ENCODE results near the gene PAPSS2. TPM values are rescaled to one million over a fixed set of nuclear protein-coding genes. Genes with fewer than 3 reads are reported as not detected.
A peak's percentile ranks its signal among the peaks of the same experiment; 100 is the strongest.
"Not testable (repeated sequence)": the region's sequence is repeated elsewhere in the genome, so short reads cannot be mapped to it uniquely, and the experiment has no call there.

Gene PAPSS2
- total RNA-seq, 8 experiments from 2014 or later = 0.75 to 60.6 (median 7.3) TPM

GRCh38 chr10:87626422-87626892 lies 33.2 kb upstream of the PAPSS2 start:
- Histone ChIP-seq H3K4me3 (no peak overlapping the region), H3K4me1 (replicated peaks in 1 of 2) (no peaks in the 10 kb centered on the region), H3K27ac (no peak overlapping the region)
- in situ Hi-C loops (cut with MboI; ENCODE audit: low pct_unique_long_range_greater_than_20kb in 2 of 9, low sequenced_read_pairs in 9 of 9, unreplicated experiment in 9 of 9) = loop anchor here in 1 of 9 experiments (25.0 kb wide), 1 partner anchor 89 kb away; no protein-coding TSS in a partner anchor
- WGBS, 10 experiments = 67 to 100% (median 100%) methylated on average over 1 of the region's 1 CpG; no CpG with 5 or more reads in 5 of the 10 experiments
- peak in 2 of 8 experiments; percentile 28 to 53 for ATAC-seq (replicated peaks in 6 of 8)

DNA sequence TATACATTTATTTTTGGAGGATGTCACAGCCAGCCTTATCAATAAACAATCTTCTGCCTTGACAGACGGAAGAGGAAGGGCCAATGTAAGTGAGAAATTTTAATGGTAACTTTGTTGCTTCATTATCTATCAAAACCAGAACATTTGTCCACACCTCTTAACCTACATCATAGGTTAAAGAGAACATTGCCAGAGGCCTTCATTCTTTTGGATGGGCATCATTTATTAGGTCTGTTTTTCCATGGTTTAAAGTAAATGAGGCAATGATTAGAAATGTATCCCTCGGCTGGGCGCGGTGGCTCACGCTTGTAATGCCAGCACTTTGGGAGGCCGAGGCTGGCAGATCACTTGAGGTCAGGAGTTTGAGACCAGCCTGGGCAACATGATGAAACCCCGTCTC lies 29.5 kb upstream of the PAPSS2 start:
- 50 to 96% (median 91%) methylated on average over 1 to 7 of the region's 7 CpGs; no CpG with 5 or more reads in 3 of the 10 experiments for WGBS, 10 experiments
- in situ Hi-C loops (cut with MboI; ENCODE audit: low pct_unique_long_range_greater_than_20kb in 2 of 9, low sequenced_read_pairs in 9 of 9, unreplicated experiment in 9 of 9) = loop anchor here in 1 of 9 experiments (25.0 kb wide), 1 partner anchor 93 kb away; no protein-coding TSS in a partner anchor
- Histone ChIP-seq H3K4me1 (replicated peaks in 1 of 2) (no peaks in the 10 kb centered on the region), H3K27ac (no peak overlapping the region), H3K4me3 (no peak overlapping the region)
- ATAC-seq (replicated peaks in 6 of 8) = no peak

- WGBS, 10 experiments = 88 to 100% (median 91%) methylated on average over 1 to 4 of the region's 4 CpGs; no CpG with 5 or more reads in 1 of the 10 experiments
- no peak overlapping the region for H3K27ac ChIP-seq
- no peak overlapping the region for H3K4me3 ChIP-seq
- in situ Hi-C loops (cut with MboI; ENCODE audit: low pct_unique_long_range_greater_than_20kb in 2 of 9, low sequenced_read_pairs in 9 of 9, unreplicated experiment in 9 of 9) = loop anchor here in 1 of 9 experiments (25.0 kb wide), 1 partner anchor 95 kb away; no protein-coding TSS in a partner anchor
- no peaks in the 10 kb centered on the region for H3K4me1 ChIP-seq (replicated peaks in 1 of 2)
- ATAC-seq (replicated peaks in 6 of 8) = no peak
Observed at GRCh38 chr10:87632454-87632853, 27.2 kb upstream of the PAPSS2 start.

- Histone ChIP-seq H3K4me1 (replicated peaks in 1 of 2) (no peaks in the 10 kb centered on the region), H3K4me3 (no peak overlapping the region), H3K27ac (no peak overlapping the region)
- in situ Hi-C loops (cut with MboI; ENCODE audit: low pct_unique_long_range_greater_than_20kb in 2 of 9, low sequenced_read_pairs in 9 of 9, unreplicated experiment in 9 of 9) = loop anchor here in 1 of 9 experiments (25.0 kb wide), 1 partner anchor 97 kb away; no protein-coding TSS in a partner anchor
- ATAC-seq (replicated peaks in 6 of 8) = no peak
- WGBS, 10 experiments = 79 to 100% (median 92%) methylated on average over 1 to 2 of the region's 2 CpGs; no CpG with 5 or more reads in 4 of the 10 experiments
Observed at GRCh38 chr10:87634311-87634710, 25.4 kb upstream of the PAPSS2 start.

DNA sequence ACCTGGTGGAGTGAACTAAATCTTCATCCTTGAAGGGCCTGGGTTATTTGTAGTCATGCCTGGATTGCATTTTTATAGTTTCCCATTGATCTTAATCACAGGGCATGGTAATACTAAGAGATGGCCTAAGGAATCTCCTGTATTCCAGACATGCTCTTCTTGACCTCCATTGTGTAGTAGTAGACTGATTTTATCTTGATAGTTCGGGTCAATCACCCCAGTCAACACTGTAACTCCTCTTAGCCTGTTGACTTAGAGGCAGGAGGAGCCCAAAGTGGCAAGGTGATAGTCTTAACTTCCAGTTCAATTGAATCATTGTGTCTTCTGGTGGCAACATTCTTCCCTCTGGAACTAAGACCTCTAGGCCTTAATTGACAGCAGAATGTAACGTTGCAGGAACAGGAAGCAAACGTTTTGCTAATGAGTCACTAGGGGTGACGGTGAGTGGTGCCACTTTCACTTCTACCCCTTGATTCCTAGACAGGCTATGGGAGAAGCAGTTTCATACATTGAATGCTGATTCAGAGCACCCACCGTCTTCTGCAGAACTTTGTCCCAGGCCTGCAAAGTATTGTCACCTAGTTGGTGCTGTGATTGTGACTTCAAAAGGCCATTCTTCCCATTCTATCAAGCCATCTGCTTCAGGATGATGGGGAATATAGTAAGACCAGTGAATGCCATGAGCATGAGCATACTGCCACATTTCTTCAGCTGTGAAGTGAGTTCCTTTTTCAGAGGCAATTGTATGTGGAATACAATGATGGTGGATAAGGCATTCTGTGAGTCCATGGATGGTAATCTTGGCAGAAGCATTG lies 24.0 kb upstream of the PAPSS2 start:
- in situ Hi-C loops (cut with MboI; ENCODE audit: low pct_unique_long_range_greater_than_20kb in 2 of 9, low sequenced_read_pairs in 9 of 9, unreplicated experiment in 9 of 9) = loop anchor here in 1 of 9 experiments (25.0 kb wide), 1 partner anchor 98 kb away; no protein-coding TSS in a partner anchor
- no peak overlapping the region for H3K27ac ChIP-seq
- no peaks in the 10 kb centered on the region for H3K4me1 ChIP-seq (replicated peaks in 1 of 2)
- H3K4me3 ChIP-seq = no peak overlapping the region
- 22 to 80% (median 71%) methylated on average over 1 to 5 of the region's 5 CpGs; no CpG with 5 or more reads in 1 of the 10 experiments for WGBS, 10 experiments
- peak in 2 of 8 experiments; percentile 34 to 67 for ATAC-seq (replicated peaks in 6 of 8)

DNA sequence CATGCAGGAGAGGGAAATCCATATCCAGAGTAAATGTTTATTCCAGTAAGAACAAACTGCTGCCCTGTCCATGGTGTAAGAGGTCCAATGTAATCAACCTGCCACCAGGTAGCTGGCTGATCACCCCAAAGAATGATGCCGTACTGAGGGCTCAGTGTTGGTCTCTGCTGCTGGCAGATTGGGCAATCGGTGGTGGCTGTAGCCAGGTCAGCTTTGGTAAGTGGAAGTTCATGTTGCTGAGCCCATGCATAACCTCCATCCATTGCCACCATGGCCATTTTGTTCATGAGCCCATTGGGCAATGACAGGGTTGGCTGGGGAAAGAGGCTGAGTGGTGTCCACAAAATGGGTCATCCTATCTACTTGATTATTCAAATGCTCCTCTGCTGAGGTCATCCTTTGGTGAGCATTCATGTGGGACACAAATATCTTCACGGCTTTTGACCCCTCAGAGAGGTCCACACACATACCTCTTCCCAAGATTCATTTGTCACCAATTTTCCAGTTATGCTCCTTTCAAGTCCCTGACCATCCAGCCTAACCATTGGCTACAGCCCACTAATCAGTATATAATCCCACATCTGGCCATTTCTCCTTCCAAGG lies 23.3 kb upstream of the PAPSS2 start:
- in situ Hi-C loops (cut with MboI; ENCODE audit: low pct_unique_long_range_greater_than_20kb in 2 of 9, low sequenced_read_pairs in 9 of 9, unreplicated experiment in 9 of 9) = loop anchor here in 1 of 9 experiments (25.0 kb wide), 1 partner anchor 99 kb away; no protein-coding TSS in a partner anchor
- 56 to 100% (median 100%) methylated on average over 1 to 3 of the region's 3 CpGs; no CpG with 5 or more reads in 7 of the 10 experiments for WGBS, 10 experiments
- ATAC-seq (replicated peaks in 6 of 8) = no peak
- Histone ChIP-seq H3K4me3 (no peak overlapping the region), H3K27ac (no peak overlapping the region), H3K4me1 (replicated peaks in 1 of 2) (no peaks in the 10 kb centered on the region)

DNA sequence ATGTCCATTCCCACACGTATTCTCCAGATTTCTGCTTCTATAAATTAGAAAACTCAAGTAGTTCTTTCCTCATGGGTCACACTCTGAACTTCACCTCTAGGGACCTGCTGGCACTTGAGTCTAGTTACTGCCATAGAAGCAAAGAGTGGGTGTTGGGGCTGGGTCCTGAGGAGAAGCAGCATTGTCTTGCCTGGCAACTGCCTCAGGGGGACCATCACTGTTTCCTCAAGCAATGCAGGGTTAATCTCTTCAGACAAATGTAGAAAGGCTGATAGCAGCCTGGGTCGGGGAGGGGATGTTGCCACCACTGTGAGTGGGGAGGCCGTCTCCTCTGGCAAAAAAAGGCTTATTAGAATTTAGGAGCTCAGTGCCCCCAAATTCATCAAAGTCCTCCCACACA lies 20.2 kb upstream of the PAPSS2 start:
- H3K4me3 ChIP-seq = no peak overlapping the region
- no peaks in the 10 kb centered on the region for H3K4me1 ChIP-seq (replicated peaks in 1 of 2)
- in situ Hi-C loops (cut with MboI; ENCODE audit: low pct_unique_long_range_greater_than_20kb in 2 of 9, low sequenced_read_pairs in 9 of 9, unreplicated experiment in 9 of 9) = loop anchor here in 1 of 9 experiments (25.0 kb wide), 1 partner anchor 102 kb away; no protein-coding TSS in a partner anchor
- H3K27ac ChIP-seq = no peak overlapping the region
- 57 to 100% (median 85%) methylated on average over 1 to 3 of the region's 3 CpGs; no CpG with 5 or more reads in 4 of the 10 experiments for WGBS, 10 experiments
- no peak for ATAC-seq (replicated peaks in 6 of 8)

DNA sequence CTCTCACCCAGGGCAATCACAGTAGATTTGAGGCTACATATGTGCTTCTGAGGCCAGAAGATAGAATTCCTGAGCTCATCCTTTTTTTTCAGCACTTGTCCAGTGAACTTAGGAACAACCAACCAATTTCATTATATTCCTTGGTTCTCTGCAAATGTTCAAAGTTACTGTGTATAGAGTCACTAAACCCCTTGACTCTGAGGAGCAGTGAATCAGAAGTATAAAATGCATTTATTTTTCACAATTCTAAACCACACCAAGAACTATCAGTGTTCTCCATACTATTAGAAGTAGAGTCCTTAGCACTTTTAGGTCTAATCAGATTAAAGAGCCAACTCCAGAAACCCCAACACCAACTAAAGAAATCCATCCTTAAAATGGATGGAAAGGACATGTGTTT lies 19.6 kb upstream of the PAPSS2 start:
- Histone ChIP-seq H3K27ac (no peak overlapping the region), H3K4me1 (replicated peaks in 1 of 2) (no peaks in the 10 kb centered on the region), H3K4me3 (no peak overlapping the region)
- in situ Hi-C loops (cut with MboI; ENCODE audit: low pct_unique_long_range_greater_than_20kb in 2 of 9, low sequenced_read_pairs in 9 of 9, unreplicated experiment in 9 of 9) = loop anchor here in 1 of 9 experiments (25.0 kb wide), 1 partner anchor 103 kb away; no protein-coding TSS in a partner anchor
- no peak for ATAC-seq (replicated peaks in 6 of 8)

DNA sequence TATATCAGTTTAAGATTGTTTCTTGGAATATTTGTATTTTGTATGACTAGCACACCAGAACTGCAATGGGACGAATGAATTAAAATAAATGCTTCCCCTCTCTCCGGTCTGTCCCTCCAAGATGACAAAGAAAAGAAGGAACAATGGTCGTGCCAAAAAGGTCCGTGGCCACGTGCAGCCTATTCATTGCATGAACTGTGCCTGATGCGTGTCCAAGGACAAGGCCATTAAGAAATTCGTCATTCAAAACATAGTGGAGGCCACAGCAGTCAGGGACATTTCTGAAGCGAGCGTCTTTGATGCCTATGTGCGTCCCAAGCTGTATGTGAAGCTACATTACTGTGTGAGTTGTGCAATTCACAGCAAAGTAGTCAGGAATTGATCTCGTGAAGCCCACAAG lies 17.2 kb upstream of the PAPSS2 start:
- in situ Hi-C loops (cut with MboI; ENCODE audit: low pct_unique_long_range_greater_than_20kb in 2 of 9, low sequenced_read_pairs in 9 of 9, unreplicated experiment in 9 of 9) = loop anchor here in 1 of 9 experiments (25.0 kb wide), 1 partner anchor 105 kb away; no protein-coding TSS in a partner anchor
- Histone ChIP-seq H3K27ac (no peak overlapping the region), H3K4me3 (no peak overlapping the region), H3K4me1 (replicated peaks in 1 of 2) (no peaks in the 10 kb centered on the region)
- 50 to 100% (median 82%) methylated on average over 1 to 11 of the region's 11 CpGs for WGBS, 10 experiments
- ATAC-seq (replicated peaks in 6 of 8) = no peak

DNA sequence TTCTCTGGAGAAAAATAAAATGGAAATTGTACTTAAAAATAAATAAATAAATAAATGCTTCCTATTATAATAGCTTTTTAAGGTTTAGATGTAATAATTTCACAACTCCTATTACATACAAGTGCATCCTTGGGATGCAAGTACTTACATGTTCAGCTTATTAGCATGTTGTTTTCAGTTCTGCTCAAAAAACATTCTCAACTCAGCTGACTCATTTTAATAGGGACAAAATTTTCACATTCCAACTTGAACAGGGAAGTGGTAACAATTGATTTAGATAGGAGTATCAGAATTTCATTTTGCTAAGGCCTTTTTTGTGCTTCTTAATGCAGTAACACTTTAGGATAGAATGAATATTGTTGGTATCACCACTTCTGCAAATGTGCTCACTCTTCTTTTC lies 16.7 kb upstream of the PAPSS2 start:
- no peaks in the 10 kb centered on the region for H3K4me1 ChIP-seq (replicated peaks in 1 of 2)
- in situ Hi-C loops (cut with MboI; ENCODE audit: low pct_unique_long_range_greater_than_20kb in 2 of 9, low sequenced_read_pairs in 9 of 9, unreplicated experiment in 9 of 9) = loop anchor here in 1 of 9 experiments (25.0 kb wide), 1 partner anchor 106 kb away; no protein-coding TSS in a partner anchor
- no peak for ATAC-seq (replicated peaks in 6 of 8)

GRCh38 chr10:87643920-87644319 lies 15.8 kb upstream of the PAPSS2 start:
- Histone ChIP-seq H3K27ac (no peak overlapping the region), H3K4me1 (replicated peaks in 1 of 2) (no peaks in the 10 kb centered on the region), H3K4me3 (no peak overlapping the region)
- 40 to 94% (median 83%) methylated on average over 1 to 3 of the region's 3 CpGs; no CpG with 5 or more reads in 1 of the 10 experiments for WGBS, 10 experiments
- no peak for ATAC-seq (replicated peaks in 6 of 8)
- in situ Hi-C loops (cut with MboI; ENCODE audit: low pct_unique_long_range_greater_than_20kb in 2 of 9, low sequenced_read_pairs in 9 of 9, unreplicated experiment in 9 of 9) = loop anchor here in 1 of 9 experiments (25.0 kb wide), 1 partner anchor 107 kb away; no protein-coding TSS in a partner anchor

More for the DNA sequence above, 16.7 kb upstream of the PAPSS2 start:
- Histone ChIP-seq H3K27ac (no peak overlapping the region), H3K4me3 (no peak overlapping the region)

GRCh38 chr10:87644500-87644899 lies 15.2 kb upstream of the PAPSS2 start:
- not testable (repeated sequence) for H3K4me3 ChIP-seq; H3K27ac ChIP-seq; ATAC-seq (replicated peaks in 6 of 8); H3K4me1 ChIP-seq (replicated peaks in 1 of 2)
- WGBS, 10 experiments = 60 to 97% (median 78%) methylated on average over 2 to 3 of the region's 3 CpGs; no CpG with 5 or more reads in 6 of the 10 experiments
- in situ Hi-C loops (cut with MboI; ENCODE audit: low pct_unique_long_range_greater_than_20kb in 2 of 9, low sequenced_read_pairs in 9 of 9, unreplicated experiment in 9 of 9) = loop anchor here in 1 of 9 experiments (25.0 kb wide), 1 partner anchor 107 kb away; no protein-coding TSS in a partner anchor
